ENCODE results near the gene ZP1.

DNA sequence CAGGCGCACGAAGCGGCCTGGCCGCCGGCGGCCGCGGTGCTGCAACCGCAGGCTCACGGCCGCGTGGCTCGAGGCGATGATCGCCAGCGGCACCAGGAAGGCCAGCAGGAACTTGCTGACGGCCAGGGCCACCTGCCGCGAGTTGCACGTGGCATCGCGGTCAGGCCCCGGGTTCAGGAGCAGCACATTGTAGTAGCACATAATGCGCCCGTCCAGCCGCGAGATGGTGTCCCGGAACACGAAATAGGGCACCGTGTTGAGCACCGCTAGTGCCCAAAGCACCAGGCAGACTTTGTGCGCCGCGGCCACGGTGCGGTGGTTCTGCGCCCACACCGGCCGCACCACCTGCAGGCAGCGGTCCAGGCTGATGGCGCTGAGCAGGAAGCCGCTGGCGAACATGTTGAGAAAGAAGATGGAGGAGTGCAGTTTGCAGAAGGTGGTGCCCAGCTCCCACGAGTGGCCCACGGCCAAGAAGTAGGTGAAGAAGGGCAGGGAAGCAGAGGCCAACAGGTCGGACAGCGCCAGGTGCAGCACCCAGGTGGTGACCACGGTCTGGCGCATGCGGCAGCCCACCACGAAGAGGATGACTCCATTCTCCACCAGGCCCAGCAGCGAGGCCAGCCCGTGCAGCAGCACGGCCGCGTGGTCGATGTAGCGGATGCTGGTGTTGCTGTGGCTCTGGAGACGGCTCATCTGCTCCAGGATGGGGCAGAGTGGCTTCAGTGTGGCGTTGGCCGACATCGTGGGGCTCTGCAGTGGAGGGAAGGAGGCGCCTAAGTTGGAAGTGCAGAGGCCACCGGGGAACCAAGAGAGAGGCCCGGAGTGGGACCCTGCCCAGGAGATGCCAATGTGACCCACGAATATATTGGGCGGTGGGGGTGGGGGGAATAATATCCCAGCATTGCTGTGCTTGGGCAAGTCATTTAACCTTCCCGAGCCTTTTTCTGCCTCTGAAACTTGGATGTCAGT is 14.1 kb upstream of the ZP1 start:
- TF ChIP-seq CTCF (IDR thresholded peaks at IDR 0.05): no peak
- no peak for TF ChIP-seq POLR2A (IDR thresholded peaks at IDR 0.05)

Measured in testis (tissue), 2 donors.